Liver (tissue), 9 donors: ENCODE data around the gene TMEM117. TPM values are rescaled to one million over a fixed set of nuclear protein-coding genes. Genes with fewer than 3 reads are reported as not detected.

Source experiments
- DNase-seq: peaks from one replicate; pipeline ENCODE4 v3.0.0-alpha.2; 2017; ENCODE audit warnings: low spot score
- H3K27ac ChIP-seq, 2 donors: one replicate each; pipeline ENCODE4 v1.7.0; 2013; ENCODE audit warnings: inconsistent platforms in 2 of 2, low read length in 2 of 2, control low read depth in 1 of 2, low read depth in 1 of 2, mild to moderate bottlenecking in 1 of 2
- H3K27me3 ChIP-seq, 4 donors: one replicate each; pipeline versions ENCODE4 v1.6.1 to v1.7.0; 2013; ENCODE audit warnings: low read length in 3 of 4, inconsistent platforms in 1 of 4, mild to moderate bottlenecking in 1 of 4, moderate library complexity in 1 of 4; ENCODE audit not compliant: control insufficient read depth in 4 of 4, insufficient read depth in 4 of 4
- H3K36me3 ChIP-seq, 4 donors: one replicate each; pipeline versions ENCODE4 v1.6.1 to v1.7.0; 2013; ENCODE audit warnings: low read length in 3 of 4, mild to moderate bottlenecking in 3 of 4, low read depth in 1 of 4, moderate library complexity in 1 of 4; ENCODE audit not compliant: control insufficient read depth in 4 of 4, insufficient read depth in 3 of 4
- H3K4me1 ChIP-seq, 4 donors: one replicate each; pipeline versions ENCODE4 v1.6.1 to v1.7.0; 2013; ENCODE audit warnings: low read length in 3 of 4, mild to moderate bottlenecking in 3 of 4, moderate library complexity in 1 of 4; ENCODE audit not compliant: control insufficient read depth in 4 of 4, insufficient read depth in 4 of 4
- H3K4me3 ChIP-seq, 3 donors: one replicate each; pipeline versions ENCODE4 v1.6.1 to v1.7.0; 2013; ENCODE audit warnings: low read length in 3 of 3, control low read depth in 1 of 3, low read depth in 1 of 3, mild to moderate bottlenecking in 1 of 3
- H3K9ac ChIP-seq, 2 donors: one replicate each; pipeline ENCODE4 v1.7.0; 2013; ENCODE audit warnings: low read length in 2 of 2, mild to moderate bottlenecking in 2 of 2, moderate library complexity in 2 of 2, control low read depth in 1 of 2, low read depth in 1 of 2
- H3K9me3 ChIP-seq, 4 donors: one replicate each; pipeline versions ENCODE4 v1.6.1 to v1.7.0; 2013; ENCODE audit warnings: low read length in 3 of 4; ENCODE audit not compliant: control insufficient read depth in 4 of 4
- CTCF ChIP-seq: fragments of 150-350 bp; IDR thresholded peaks from 2 replicates; pipeline ENCODE4 v1.5.1; 2017; ENCODE audit warnings: improper control_type of control experiment, low read depth, low read length; ENCODE audit not compliant: missing input control
- EGR1 ChIP-seq, 2 donors: IDR thresholded peaks; 2 replicates each; pipeline ENCODE4 v1.6.1; 2016 to 2018; ENCODE audit warnings: antibody characterized with exemption in 2 of 2, low read depth in 2 of 2
- FOXA1 ChIP-seq: IDR thresholded peaks from 2 replicates; pipeline ENCODE4 v1.6.1; 2016; ENCODE audit warnings: antibody characterized with exemption
- FOXA2 ChIP-seq: IDR thresholded peaks from 2 replicates; pipeline ENCODE4 v1.6.1; 2016; ENCODE audit warnings: antibody characterized with exemption
- GABPA ChIP-seq, 2 donors: IDR thresholded peaks in 1 of 2; conservative IDR thresholded peaks in 1 of 2; 2 replicates each; pipeline ENCODE4 v1.6.1; 2016; ENCODE audit warnings: antibody characterized with exemption in 2 of 2, mild to moderate bottlenecking in 1 of 2, moderate library complexity in 1 of 2
- HNF4A ChIP-seq, 2 donors: conservative IDR thresholded peaks; 2 replicates each; pipeline ENCODE4 v1.6.1; 2016; ENCODE audit warnings: antibody characterized with exemption in 2 of 2, mild to moderate bottlenecking in 2 of 2
- HNF4G ChIP-seq: IDR thresholded peaks from 2 replicates; pipeline ENCODE4 v1.6.1; 2016; ENCODE audit warnings: antibody characterized with exemption
- JUND ChIP-seq, 2 donors: IDR thresholded peaks; 2 replicates each; pipeline ENCODE4 v1.6.1; 2016; ENCODE audit warnings: antibody characterized with exemption in 2 of 2
- MAX ChIP-seq: IDR thresholded peaks from 2 replicates; pipeline ENCODE4 v1.6.1; 2016; ENCODE audit warnings: antibody characterized with exemption
- RAD21 ChIP-seq, 2 donors: IDR thresholded peaks; 2 replicates each; pipeline ENCODE4 v1.6.1; 2016; ENCODE audit warnings: antibody characterized with exemption in 2 of 2, mild to moderate bottlenecking in 2 of 2
- RXRA ChIP-seq, 2 donors: IDR thresholded peaks; 2 replicates each; pipeline ENCODE4 v1.6.1; 2017 to 2018; ENCODE audit warnings: antibody characterized with exemption in 2 of 2, mild to moderate bottlenecking in 1 of 2
- SP1 ChIP-seq: IDR thresholded peaks from 2 replicates; pipeline ENCODE4 v1.6.1; 2018; ENCODE audit warnings: antibody characterized with exemption, mild to moderate bottlenecking
- TAF1 ChIP-seq: conservative IDR thresholded peaks from 2 replicates; pipeline ENCODE4 v1.6.1; 2016; ENCODE audit warnings: antibody characterized with exemption, mild to moderate bottlenecking
- YY1 ChIP-seq: IDR thresholded peaks from 2 replicates; pipeline ENCODE4 v1.6.1; 2016; ENCODE audit warnings: antibody characterized with exemption, mild to moderate bottlenecking
- ZBTB33 ChIP-seq: IDR thresholded peaks from 2 replicates; pipeline ENCODE4 v1.6.1; 2016; ENCODE audit warnings: antibody characterized with exemption
- WGBS: extraction: QIAGEN DNeasy Blood & Tissue Kit; methylation state at CpG from one replicate; pipeline ENCODE4 v1.1.7; 2013; 5-methylcytosine and 5-hydroxymethylcytosine counted together
- polyA plus RNA-seq, 2 donors: library from polyadenylated mRNA; stranded (reverse) in 1 of 2; unstranded in 1 of 2; fragments of 200-250 nt in 1 of 2; fragments of >200 nt in 1 of 2; fragmentation: Nextera tagmentation in 1 of 2; extraction: Ambion mirVana in 1 of 2; gene quantifications; one replicate each; pipeline versions ENCODE4 v1.2.1 to v1.2.3, GENCODE V29; 2013 to 2015
- total RNA-seq, 2 donors: library from RNA; depleted of rRNA; stranded (reverse); fragments of >200 nt; gene quantifications; one replicate each; pipeline ENCODE4 v1.2.3, GENCODE V29; 2014
- TF ChIP-seq, protein P1 (sequence below): IDR thresholded peaks from 2 replicates; pipeline ENCODE4 v1.6.1; 2016; ENCODE audit warnings: antibody characterized with exemption, mild to moderate bottlenecking
- TF ChIP-seq, protein P2 (sequence below): IDR thresholded peaks from 2 replicates; pipeline ENCODE4 v1.6.1; 2016; ENCODE audit warnings: antibody characterized with exemption
- donor health status: healthy.
- donor health status: healthy.
- donor health status: healthy.
- donor health status: healthy.
- donor health status: healthy.

TMEM117 gene
- total and polyA plus RNA-seq, 4 donors: 2.0 to 5.9 (median 3.9) TPM

GRCh38 chr12:44331269-44331668 is 495.4 kb downstream of the TMEM117 start (continued):
- TF ChIP-seq HNF4G (no peak), FOXA1 (no peak), YY1 (no peak), HNF4A (conservative IDR thresholded peaks at IDR 0.05) (no peak)

DNA sequence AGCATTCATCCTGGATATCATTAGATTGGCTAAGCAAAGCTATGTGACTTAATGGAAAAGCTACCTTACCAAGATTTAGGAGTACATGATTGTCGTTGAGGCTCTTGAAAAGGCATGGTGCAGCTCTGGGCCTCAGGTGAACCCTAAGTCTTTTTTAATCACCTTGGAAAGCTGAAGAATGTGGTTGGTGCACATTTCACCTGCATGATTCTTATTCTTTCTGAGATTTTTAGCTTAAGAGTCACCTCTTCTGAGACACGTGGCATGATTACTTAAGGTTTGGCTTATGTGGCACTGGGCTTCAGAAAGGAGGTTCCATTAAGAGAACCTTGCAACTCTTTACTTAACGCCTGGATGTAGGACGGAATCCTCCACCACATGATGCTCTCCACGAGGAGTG is 498.5 kb downstream of the TMEM117 start:
- H3K27me3 ChIP-seq: no peaks in the 10 kb centered on the region
- H3K36me3 ChIP-seq: no peaks in the 10 kb centered on the region
- no peaks in the 10 kb centered on the region for H3K4me1 ChIP-seq
- TF ChIP-seq, protein P1, sequence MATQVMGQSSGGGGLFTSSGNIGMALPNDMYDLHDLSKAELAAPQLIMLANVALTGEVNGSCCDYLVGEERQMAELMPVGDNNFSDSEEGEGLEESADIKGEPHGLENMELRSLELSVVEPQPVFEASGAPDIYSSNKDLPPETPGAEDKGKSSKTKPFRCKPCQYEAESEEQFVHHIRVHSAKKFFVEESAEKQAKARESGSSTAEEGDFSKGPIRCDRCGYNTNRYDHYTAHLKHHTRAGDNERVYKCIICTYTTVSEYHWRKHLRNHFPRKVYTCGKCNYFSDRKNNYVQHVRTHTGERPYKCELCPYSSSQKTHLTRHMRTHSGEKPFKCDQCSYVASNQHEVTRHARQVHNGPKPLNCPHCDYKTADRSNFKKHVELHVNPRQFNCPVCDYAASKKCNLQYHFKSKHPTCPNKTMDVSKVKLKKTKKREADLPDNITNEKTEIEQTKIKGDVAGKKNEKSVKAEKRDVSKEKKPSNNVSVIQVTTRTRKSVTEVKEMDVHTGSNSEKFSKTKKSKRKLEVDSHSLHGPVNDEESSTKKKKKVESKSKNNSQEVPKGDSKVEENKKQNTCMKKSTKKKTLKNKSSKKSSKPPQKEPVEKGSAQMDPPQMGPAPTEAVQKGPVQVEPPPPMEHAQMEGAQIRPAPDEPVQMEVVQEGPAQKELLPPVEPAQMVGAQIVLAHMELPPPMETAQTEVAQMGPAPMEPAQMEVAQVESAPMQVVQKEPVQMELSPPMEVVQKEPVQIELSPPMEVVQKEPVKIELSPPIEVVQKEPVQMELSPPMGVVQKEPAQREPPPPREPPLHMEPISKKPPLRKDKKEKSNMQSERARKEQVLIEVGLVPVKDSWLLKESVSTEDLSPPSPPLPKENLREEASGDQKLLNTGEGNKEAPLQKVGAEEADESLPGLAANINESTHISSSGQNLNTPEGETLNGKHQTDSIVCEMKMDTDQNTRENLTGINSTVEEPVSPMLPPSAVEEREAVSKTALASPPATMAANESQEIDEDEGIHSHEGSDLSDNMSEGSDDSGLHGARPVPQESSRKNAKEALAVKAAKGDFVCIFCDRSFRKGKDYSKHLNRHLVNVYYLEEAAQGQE: no peak
- TF ChIP-seq MAX: no peak
- TF ChIP-seq ZBTB33: no peak
- no peak for TF ChIP-seq TAF1
- no peak for TF ChIP-seq YY1
- TF ChIP-seq GABPA (IDR thresholded peaks at IDR 0.05 in 1 of 2, conservative IDR thresholded peaks at IDR 0.05 in 1 of 2): no peak
- no peak for TF ChIP-seq FOXA1
- TF ChIP-seq SP1: no peak
- TF ChIP-seq, protein P2, sequence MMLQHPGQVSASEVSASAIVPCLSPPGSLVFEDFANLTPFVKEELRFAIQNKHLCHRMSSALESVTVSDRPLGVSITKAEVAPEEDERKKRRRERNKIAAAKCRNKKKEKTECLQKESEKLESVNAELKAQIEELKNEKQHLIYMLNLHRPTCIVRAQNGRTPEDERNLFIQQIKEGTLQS: no peak
- TF ChIP-seq EGR1 (IDR thresholded peaks at IDR 0.05; ENCODE audit: low read depth in 2 of 2): no peak
- no peak for TF ChIP-seq FOXA2
- no peak for TF ChIP-seq HNF4G
- no peak for TF ChIP-seq CTCF
- TF ChIP-seq RXRA (IDR thresholded peaks at IDR 0.05): no peak
- no peak for TF ChIP-seq HNF4A (conservative IDR thresholded peaks at IDR 0.05)
- no peak for TF ChIP-seq JUND (IDR thresholded peaks at IDR 0.05)
- no peak for TF ChIP-seq RAD21 (IDR thresholded peaks at IDR 0.05)
- H3K27ac ChIP-seq: no peak overlapping the region
- DNase-seq: no peak
- no peak overlapping the region for H3K9ac ChIP-seq
- no peak overlapping the region for H3K4me3 ChIP-seq
- no peaks in the 10 kb centered on the region for H3K9me3 ChIP-seq
- 85% methylated on average over 5 of the region's 5 CpGs for WGBS
